Body of pancreas (tissue), 4 donors: ENCODE measurements around the gene SUPT3H.

ENCODE experiments used
- CTCF ChIP-seq, 7 experiments: fragments of 450-650 bp in 4 of 7; fragments of 200-600 bp in 3 of 7; sonication (generic) in 3 of 7; IDR thresholded peaks; one replicate each; pipeline ENCODE4 v1.5.1; 2016 to 2019; ENCODE audit warnings: antibody characterized with exemption in 7 of 7
- POLR2A ChIP-seq, 3 donors: fragments of 450-650 bp; IDR thresholded peaks; one replicate each; pipeline ENCODE4 v1.6.1; 2016; ENCODE audit warnings: antibody characterized with exemption in 3 of 3, mild to moderate bottlenecking in 2 of 3

GRCh38 chr6:44918671-44919296 is 458.9 kb downstream of the SUPT3H start:
- TF ChIP-seq POLR2A (IDR thresholded peaks at IDR 0.05): no peak
- no peak for TF ChIP-seq CTCF (IDR thresholded peaks at IDR 0.05)
